Body of pancreas (tissue), 4 donors: ENCODE data around the gene RPTOR. TPM values are rescaled to one million over a fixed set of nuclear protein-coding genes. Genes with fewer than 3 reads are reported as not detected.

Experiments used
- ATAC-seq: fragments of 150-250 bp; one replicate; pipeline ENCODE4 v1.9.1; 2016
- DNase-seq, 4 donors: peaks; one replicate each; pipeline ENCODE4 v3.0.0-alpha.2; 2019
- H3K27ac ChIP-seq, 4 donors: fragments of 200-600 bp; sonication (generic); 1 replicate in 3 of 4; 2 replicates in 1 of 4; pipeline versions ENCODE4 v1.5.1 to v1.6.1; 2016 to 2019; ENCODE audit warnings: mild to moderate bottlenecking in 1 of 4, mixed read lengths in 1 of 4, moderate library complexity in 1 of 4
- H3K27me3 ChIP-seq, 2 donors: fragments of 200-600 bp; sonication (generic); one replicate each; pipeline ENCODE4 v1.6.0; 2016; ENCODE audit warnings: mild to moderate bottlenecking in 1 of 2
- H3K36me3 ChIP-seq, 2 donors: fragments of 200-600 bp; sonication (generic); replicated peaks in 1 of 2; 2 replicates each; pipeline ENCODE4 v1.5.1; 2016; ENCODE audit warnings: low read depth in 2 of 2; ENCODE audit not compliant: insufficient read depth in 1 of 2
- H3K4me1 ChIP-seq: fragments of 200-600 bp; sonication (generic); one replicate; pipeline ENCODE4 v1.6.0; 2016
- H3K4me3 ChIP-seq, 2 donors: fragments of 200-600 bp; sonication (generic); 1 replicate in 1 of 2; 2 replicates in 1 of 2; pipeline ENCODE4 v1.5.1; 2016 to 2019
- H3K9me3 ChIP-seq, 3 donors: fragments of 200-600 bp; sonication (generic); 1 replicate in 2 of 3; 2 replicates in 1 of 3; pipeline ENCODE4 v1.5.1; 2016
- CTCF ChIP-seq, 7 experiments: fragments of 450-650 bp in 4 of 7; fragments of 200-600 bp in 3 of 7; sonication (generic) in 3 of 7; IDR thresholded peaks; one replicate each; pipeline ENCODE4 v1.5.1; 2016 to 2019; ENCODE audit warnings: antibody characterized with exemption in 7 of 7
- POLR2A ChIP-seq, 3 donors: fragments of 450-650 bp; IDR thresholded peaks; one replicate each; pipeline ENCODE4 v1.6.1; 2016; ENCODE audit warnings: antibody characterized with exemption in 3 of 3, mild to moderate bottlenecking in 2 of 3
- WGBS, 2 donors: methylation state at CpG; one replicate each; pipeline ENCODE4 v1.1.5; 2017; 5-methylcytosine and 5-hydroxymethylcytosine counted together
- intact Hi-C: fragments of 100-400 bp; cut with DNase I; formaldehyde crosslinking; loops from one replicate; pipeline ENCODE4 v1.15.1; 2023
- total RNA-seq, 2 donors: library from RNA; depleted of rRNA; stranded (reverse); fragments of >200 nt; gene quantifications; one replicate each; pipeline ENCODE4 v1.1.0, GENCODE V29; 2016

Gene RPTOR
- total RNA-seq, 2 donors from 2014 or later: 22.3 to 34.3 TPM

GRCh38 chr17:80629298-80630028, 84.8 kb downstream of the RPTOR start:
- no peak overlapping the region for H3K27ac ChIP-seq
- intact Hi-C loops: no loop called here
- no peak for TF ChIP-seq POLR2A (IDR thresholded peaks at IDR 0.05)
- TF ChIP-seq CTCF (IDR thresholded peaks at IDR 0.05): no peak
- no peaks in the 10 kb centered on the region for H3K36me3 ChIP-seq
- H3K4me3 ChIP-seq: no peak overlapping the region
- WGBS, 2 donors: 83 to 86% methylated on average over 13 of the region's 13 CpGs
- ATAC-seq (no peak), DNase-seq (no peak)
- no peaks in the 10 kb centered on the region for H3K4me1 ChIP-seq
- H3K27me3 ChIP-seq: no peaks in the 10 kb centered on the region
- no peaks in the 10 kb centered on the region for H3K9me3 ChIP-seq

GRCh38 chr17:80630560-80631120, 86.0 kb downstream of the RPTOR start:
- no peaks in the 10 kb centered on the region for H3K36me3 ChIP-seq
- intact Hi-C loops: no loop called here
- 91% methylated on average over 8 to 9 of the region's 9 CpGs for WGBS, 2 donors
- H3K27me3 ChIP-seq: no peaks in the 10 kb centered on the region
- no peak for ATAC-seq
- H3K27ac ChIP-seq: no peak overlapping the region
- H3K4me3 ChIP-seq: no peak overlapping the region
- no peaks in the 10 kb centered on the region for H3K9me3 ChIP-seq
- no peak for TF ChIP-seq POLR2A (IDR thresholded peaks at IDR 0.05)
- no peaks in the 10 kb centered on the region for H3K4me1 ChIP-seq
- no peak for DNase-seq

- Histone ChIP-seq H3K4me3 (no peak overlapping the region), H3K4me1 (no peaks in the 10 kb centered on the region), H3K27me3 (no peaks in the 10 kb centered on the region), H3K36me3 (no peaks in the 10 kb centered on the region), H3K27ac (no peak overlapping the region), H3K9me3 (no peaks in the 10 kb centered on the region)
- intact Hi-C loops: no loop called here
- no peak for TF ChIP-seq POLR2A (IDR thresholded peaks at IDR 0.05)
- no peak for TF ChIP-seq CTCF (IDR thresholded peaks at IDR 0.05)
- DNase-seq: no peak
- 85 to 87% methylated on average over 7 to 10 of the region's 10 CpGs for WGBS, 2 donors
- no peak for ATAC-seq
Observed at GRCh38 chr17:80631142-80632045, 86.8 kb downstream of the RPTOR start.

DNA sequence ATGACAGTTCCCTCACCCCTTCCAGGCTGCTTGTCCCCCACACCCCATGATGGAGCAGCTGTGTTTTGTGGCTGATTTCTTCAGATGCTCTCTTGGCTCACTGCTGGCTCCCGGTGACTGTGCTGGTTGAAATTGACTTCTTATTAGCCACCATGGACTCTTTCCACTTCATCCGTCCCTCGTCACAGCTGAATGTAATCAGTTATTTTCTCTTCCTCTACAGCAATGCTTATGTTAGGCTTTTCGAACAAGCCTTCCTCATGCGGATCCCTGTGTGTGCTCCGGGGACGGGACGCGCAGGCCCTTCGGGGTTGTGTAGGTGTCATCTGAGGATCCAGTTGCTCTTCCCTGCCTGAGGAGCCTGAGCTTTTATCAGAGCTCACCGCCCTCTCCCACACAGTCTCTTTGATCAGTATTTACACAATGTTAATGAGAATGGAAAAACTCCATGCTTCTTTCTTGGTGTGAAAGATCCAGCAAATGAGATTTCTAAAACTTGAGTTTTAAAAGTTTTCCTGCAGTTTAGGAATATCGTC, 87.5 kb downstream of the RPTOR start:
- intact Hi-C loops: no loop called here
- no peak for DNase-seq
- Histone ChIP-seq H3K36me3 (no peaks in the 10 kb centered on the region), H3K27me3 (no peaks in the 10 kb centered on the region), H3K4me3 (no peak overlapping the region), H3K27ac (no peak overlapping the region), H3K9me3 (no peaks in the 10 kb centered on the region), H3K4me1 (no peaks in the 10 kb centered on the region)
- ATAC-seq: no peak
- 50 to 60% methylated on average over 12 of the region's 12 CpGs for WGBS, 2 donors
- TF ChIP-seq CTCF (IDR thresholded peaks at IDR 0.05): no peak
- TF ChIP-seq POLR2A (IDR thresholded peaks at IDR 0.05): no peak

DNA sequence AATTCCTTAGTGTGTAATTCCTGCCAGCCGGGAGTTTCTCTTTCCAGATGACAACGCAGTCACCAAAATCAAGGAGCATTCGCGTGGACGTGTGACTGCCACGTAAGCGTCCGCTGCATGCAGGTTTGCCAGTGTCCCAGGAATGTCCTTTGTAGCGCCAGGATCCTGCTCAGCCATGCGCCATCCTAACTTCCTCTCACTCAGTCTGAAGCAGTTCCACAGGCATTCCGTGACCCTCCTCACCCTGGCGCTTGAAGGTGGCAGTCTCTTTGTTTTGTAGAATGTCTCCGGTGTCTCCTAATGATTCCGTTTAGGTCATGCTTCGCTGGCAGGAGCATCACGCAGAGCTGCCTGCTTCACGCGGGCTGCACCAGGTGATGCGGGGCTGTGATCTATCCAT, 88.6 kb downstream of the RPTOR start:
- no peak for DNase-seq
- Histone ChIP-seq H3K4me3 (no peak overlapping the region), H3K9me3 (no peaks in the 10 kb centered on the region), H3K4me1 (no peaks in the 10 kb centered on the region), H3K27ac (no peak overlapping the region), H3K36me3 (no peaks in the 10 kb centered on the region), H3K27me3 (no peaks in the 10 kb centered on the region)
- 92 to 97% methylated on average over 14 to 19 of the region's 19 CpGs for WGBS, 2 donors
- intact Hi-C loops: no loop called here
- no peak for ATAC-seq
- TF ChIP-seq CTCF (IDR thresholded peaks at IDR 0.05): no peak
- no peak for TF ChIP-seq POLR2A (IDR thresholded peaks at IDR 0.05)
